ENCODE measurements around the gene TBRG1.

Gene TBRG1

DNA sequence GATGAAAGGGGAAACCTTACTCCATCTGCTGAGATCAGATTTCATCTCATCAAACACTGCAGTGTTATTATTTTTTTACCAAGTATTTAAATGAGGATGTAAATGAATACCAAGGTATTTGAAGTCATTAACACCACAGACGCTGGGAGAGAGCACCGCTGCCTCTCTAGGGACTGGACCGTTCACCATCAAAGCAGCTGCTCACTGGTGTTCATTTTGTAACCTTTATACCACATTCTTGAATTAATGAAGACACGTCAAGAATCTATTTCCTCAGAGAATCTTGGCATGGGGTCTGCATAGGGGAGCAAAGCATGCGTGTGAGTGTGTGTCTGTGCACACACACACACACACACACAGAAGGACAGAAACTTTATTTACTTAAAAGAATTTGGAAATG lies 35.2 kb downstream of the TBRG1 start:
- TF ChIP-seq, protein P1, sequence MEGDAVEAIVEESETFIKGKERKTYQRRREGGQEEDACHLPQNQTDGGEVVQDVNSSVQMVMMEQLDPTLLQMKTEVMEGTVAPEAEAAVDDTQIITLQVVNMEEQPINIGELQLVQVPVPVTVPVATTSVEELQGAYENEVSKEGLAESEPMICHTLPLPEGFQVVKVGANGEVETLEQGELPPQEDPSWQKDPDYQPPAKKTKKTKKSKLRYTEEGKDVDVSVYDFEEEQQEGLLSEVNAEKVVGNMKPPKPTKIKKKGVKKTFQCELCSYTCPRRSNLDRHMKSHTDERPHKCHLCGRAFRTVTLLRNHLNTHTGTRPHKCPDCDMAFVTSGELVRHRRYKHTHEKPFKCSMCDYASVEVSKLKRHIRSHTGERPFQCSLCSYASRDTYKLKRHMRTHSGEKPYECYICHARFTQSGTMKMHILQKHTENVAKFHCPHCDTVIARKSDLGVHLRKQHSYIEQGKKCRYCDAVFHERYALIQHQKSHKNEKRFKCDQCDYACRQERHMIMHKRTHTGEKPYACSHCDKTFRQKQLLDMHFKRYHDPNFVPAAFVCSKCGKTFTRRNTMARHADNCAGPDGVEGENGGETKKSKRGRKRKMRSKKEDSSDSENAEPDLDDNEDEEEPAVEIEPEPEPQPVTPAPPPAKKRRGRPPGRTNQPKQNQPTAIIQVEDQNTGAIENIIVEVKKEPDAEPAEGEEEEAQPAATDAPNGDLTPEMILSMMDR (IDR thresholded peaks at IDR 0.05; ENCODE audit: insufficient read depth, low read depth, low read length, missing control alignments) = no peak
- H3K4me3 ChIP-seq (ENCODE audit: low read length) = no peak overlapping the region
- no peak for DNase-seq (ENCODE audit: low read depth)

DNA sequence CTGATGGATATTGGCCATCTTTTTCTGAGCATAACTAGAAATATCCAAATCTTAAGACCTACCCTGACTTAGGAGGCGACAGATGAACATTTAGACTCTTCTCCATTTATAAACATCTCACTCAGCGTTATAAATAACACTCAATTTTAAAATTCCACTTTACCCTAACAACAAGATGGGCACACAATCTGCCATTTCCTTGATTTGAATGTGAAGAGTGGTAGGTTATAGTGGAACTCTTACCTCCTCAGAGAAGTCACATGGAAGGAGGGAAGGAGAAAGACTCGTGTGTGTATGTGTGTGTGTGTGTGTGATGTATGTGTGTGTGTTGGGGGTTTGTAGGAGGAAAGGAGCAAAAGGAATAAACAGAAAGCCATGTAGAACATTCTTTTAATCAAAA lies 35.8 kb downstream of the TBRG1 start:
- DNase-seq (ENCODE audit: low read depth) = no peak
- H3K4me3 ChIP-seq (ENCODE audit: low read length) = no peak overlapping the region
- TF ChIP-seq, protein P1 (IDR thresholded peaks at IDR 0.05; ENCODE audit: insufficient read depth, low read depth, low read length, missing control alignments) = no peak

DNA sequence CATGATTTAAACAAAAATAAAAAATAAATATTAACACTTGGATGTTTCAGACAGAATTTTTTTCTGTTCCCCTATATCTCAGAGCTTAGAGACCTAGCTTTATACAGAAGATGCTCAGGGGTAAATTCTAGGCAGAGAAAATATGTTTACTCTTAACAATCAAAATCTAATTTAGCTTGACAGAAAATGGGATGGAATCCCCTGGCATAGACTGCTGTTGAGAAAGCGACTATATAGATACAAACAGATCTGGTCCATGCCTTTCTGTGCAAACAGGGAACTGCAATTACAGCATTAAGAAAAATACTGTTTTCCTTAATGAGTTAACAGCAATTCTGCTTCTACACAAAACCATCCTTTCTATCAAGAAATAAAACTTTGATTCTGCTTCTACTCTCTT lies 36.3 kb downstream of the TBRG1 start:
- DNase-seq (ENCODE audit: low read depth) = no peak
- no peak overlapping the region for H3K4me3 ChIP-seq (ENCODE audit: low read length)
- TF ChIP-seq, protein P1 (IDR thresholded peaks at IDR 0.05; ENCODE audit: insufficient read depth, low read depth, low read length, missing control alignments) = no peak

DNA sequence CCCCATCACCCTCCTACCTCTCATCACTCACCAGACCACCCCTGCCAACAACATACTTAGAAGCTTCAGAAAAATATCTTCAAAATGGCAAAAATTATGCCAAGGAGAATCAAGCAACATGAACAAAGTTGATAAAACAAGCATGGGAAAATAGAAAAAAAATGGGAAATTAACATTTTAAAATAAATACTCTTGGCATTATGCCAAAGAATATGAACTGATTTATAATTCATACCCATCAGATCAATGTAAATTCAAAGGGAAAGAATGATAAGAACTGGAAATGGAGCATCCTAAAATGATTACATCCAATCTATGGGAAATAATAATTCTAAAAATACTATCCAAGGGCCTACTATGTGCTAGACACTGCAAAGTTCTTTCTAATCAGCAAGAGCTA lies 38.9 kb downstream of the TBRG1 start:
- no peak overlapping the region for H3K4me3 ChIP-seq (ENCODE audit: low read length)
- TF ChIP-seq, protein P1 (IDR thresholded peaks at IDR 0.05; ENCODE audit: insufficient read depth, low read depth, low read length, missing control alignments) = no peak
- no peak for DNase-seq (ENCODE audit: low read depth)

DNA sequence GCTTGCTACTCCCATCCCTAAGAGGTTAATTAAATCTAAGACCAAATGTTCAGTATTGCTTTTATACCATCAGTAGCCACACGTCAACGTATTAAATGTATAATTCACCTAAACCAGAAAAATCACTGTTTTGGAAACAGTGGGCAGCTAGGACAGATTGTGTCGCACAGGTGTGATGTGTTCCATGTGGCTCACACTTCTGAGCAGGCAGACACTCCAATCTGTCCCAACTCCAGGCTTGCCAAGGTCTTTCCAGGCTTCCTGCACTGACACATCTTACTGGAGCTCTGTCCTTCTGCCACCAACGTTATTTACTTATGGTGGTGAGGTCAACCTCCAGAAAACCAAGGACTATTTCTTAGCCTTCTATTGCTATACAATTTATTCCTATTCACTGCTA lies 39.4 kb downstream of the TBRG1 start:
- TF ChIP-seq, protein P1 (IDR thresholded peaks at IDR 0.05; ENCODE audit: insufficient read depth, low read depth, low read length, missing control alignments) = no peak
- no peak for DNase-seq (ENCODE audit: low read depth)
- no peak overlapping the region for H3K4me3 ChIP-seq (ENCODE audit: low read length)

DNA sequence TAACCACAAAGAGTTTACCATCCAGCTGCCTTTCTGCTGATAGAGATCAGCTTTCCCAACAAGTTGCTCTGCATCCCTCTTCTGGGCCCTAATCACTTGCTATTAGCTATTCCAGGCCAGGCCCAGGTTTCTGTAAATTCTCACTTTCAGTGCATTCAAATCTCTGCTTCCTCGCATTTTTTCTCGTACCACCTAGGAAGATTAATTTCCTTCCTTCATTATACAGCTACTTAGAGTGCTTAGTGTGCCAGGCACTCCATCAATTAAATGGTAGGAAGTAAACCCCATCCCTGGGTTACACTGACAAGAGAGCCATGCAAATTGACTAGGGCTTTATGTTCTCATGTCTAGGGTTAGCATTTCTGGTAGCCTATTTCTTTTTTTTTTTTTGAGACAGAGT lies 41.2 kb downstream of the TBRG1 start:
- H3K4me3 ChIP-seq (ENCODE audit: low read length) = no peak overlapping the region
- TF ChIP-seq, protein P1 (IDR thresholded peaks at IDR 0.05; ENCODE audit: insufficient read depth, low read depth, low read length, missing control alignments) = no peak
- no peak for DNase-seq (ENCODE audit: low read depth)

DNA sequence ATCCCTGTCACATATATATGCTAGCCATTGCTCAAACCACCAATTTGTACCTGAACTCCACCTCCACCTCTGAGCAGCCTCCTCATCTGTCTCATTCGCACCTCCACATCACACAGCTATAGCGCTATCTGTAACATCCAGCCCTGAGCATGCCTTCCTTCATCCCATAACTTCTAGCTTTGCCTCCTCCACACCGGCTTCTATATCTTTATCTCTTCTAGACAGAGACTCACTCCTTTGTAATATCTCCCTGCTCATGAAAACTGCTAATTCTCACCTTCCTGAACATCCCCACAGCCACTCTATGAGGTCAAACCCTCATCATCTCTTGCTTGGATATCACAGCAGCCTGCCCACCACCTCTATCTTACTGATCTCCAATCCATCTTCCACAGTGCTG lies 44.9 kb downstream of the TBRG1 start:
- no peak overlapping the region for H3K4me3 ChIP-seq (ENCODE audit: low read length)
- TF ChIP-seq, protein P1 (IDR thresholded peaks at IDR 0.05; ENCODE audit: insufficient read depth, low read depth, low read length, missing control alignments) = no peak
- no peak for DNase-seq (ENCODE audit: low read depth)
